Gastrocnemius medialis (tissue), 4 donors: ENCODE measurements around the gene GHRL. TPM values are rescaled to one million over a fixed set of nuclear protein-coding genes. Genes with fewer than 3 reads are reported as not detected.

Experiments used
- ATAC-seq, 2 donors: fragments of 150-250 bp; one replicate each; pipeline ENCODE4 v1.9.1; 2016
- DNase-seq, 2 donors: peaks; one replicate each; pipeline ENCODE4 v3.0.0-alpha.2; 2019
- H3K27ac ChIP-seq, 4 donors: fragments of 200-600 bp; sonication (generic); 1 replicate in 1 of 4; 2 replicates in 3 of 4; pipeline ENCODE4 v1.5.1; 2016 to 2018; ENCODE audit warnings: mild to moderate bottlenecking in 2 of 4, moderate library complexity in 1 of 4
- H3K27me3 ChIP-seq, 3 donors: fragments of 200-600 bp; sonication (generic) in 2 of 3; 1 replicate in 1 of 3; 2 replicates in 2 of 3; pipeline versions ENCODE4 v1.5.1 to v1.6.0; 2016 to 2019; ENCODE audit warnings: mild to moderate bottlenecking in 1 of 3, moderate library complexity in 1 of 3
- H3K36me3 ChIP-seq, 2 donors: fragments of 200-600 bp; sonication (generic) in 1 of 2; one replicate each; pipeline ENCODE4 v1.5.1; 2017 to 2018
- H3K4me1 ChIP-seq, 2 donors: fragments of 200-600 bp; sonication (generic) in 1 of 2; one replicate each; pipeline ENCODE4 v1.5.1; 2016 to 2017; ENCODE audit warnings: mild to moderate bottlenecking in 2 of 2
- H3K4me3 ChIP-seq, 4 donors: fragments of 200-600 bp; sonication (generic) in 3 of 4; 1 replicate in 1 of 4; 2 replicates in 3 of 4; pipeline ENCODE4 v1.5.1; 2016 to 2019; ENCODE audit warnings: mild to moderate bottlenecking in 2 of 4
- H3K9me3 ChIP-seq, 3 donors: fragments of 200-600 bp; sonication (generic) in 2 of 3; 1 replicate in 1 of 3; 2 replicates in 2 of 3; pipeline ENCODE4 v1.5.1; 2016 to 2019
- CTCF ChIP-seq, 5 experiments: fragments of 450-650 bp in 3 of 5; fragments of 200-600 bp in 2 of 5; sonication (generic) in 2 of 5; IDR thresholded peaks in 4 of 5; conservative IDR thresholded peaks in 1 of 5; 1 replicate in 4 of 5; 2 replicates in 1 of 5; pipeline ENCODE4 v1.5.1; 2016 to 2019; ENCODE audit warnings: antibody characterized with exemption in 5 of 5, mild to moderate bottlenecking in 3 of 5, moderate library complexity in 3 of 5
- POLR2A ChIP-seq, 2 donors: fragments of 450-650 bp; IDR thresholded peaks; one replicate each; pipeline ENCODE4 v1.6.1; 2017; ENCODE audit warnings: antibody characterized with exemption in 2 of 2, mild to moderate bottlenecking in 2 of 2, moderate library complexity in 2 of 2
- in situ Hi-C, 4 donors: fragments of 200-750 bp; cut with MboI; loops; one replicate each; pipeline versions ENCODE4 v1.15.0 to v1.8.0; 2017; ENCODE audit warnings: low sequenced_read_pairs in 4 of 4
- intact Hi-C: fragments of 100-400 bp; cut with DNase I; formaldehyde crosslinking; loops from one replicate; pipeline ENCODE4 v1.15.1; 2023; ENCODE audit warnings: low total_unique reads
- total RNA-seq, 4 donors: library from RNA; depleted of rRNA; stranded (reverse); fragments of >200 nt; gene quantifications; one replicate each; pipeline versions ENCODE4 v1.1.0 to v1.2.3, GENCODE V29; 2016

Gene GHRL
- total RNA-seq, 4 donors from 2014 or later: not detected

GRCh38 chr3:10294030-10294586 lies 1.4 kb upstream of the GHRL start:
- peaks cover 0 to 27% of the 10 kb centered on the region in 2 donors for H3K36me3 ChIP-seq
- in situ Hi-C loops: no loop called here
- TF ChIP-seq POLR2A (IDR thresholded peaks at IDR 0.05): no peak
- TF ChIP-seq CTCF (IDR thresholded peaks at IDR 0.05 in 4 of 5, conservative IDR thresholded peaks at IDR 0.05 in 1 of 5): no peak

GRCh38 chr3:10291641-10292040 lies 1.1 kb downstream of the GHRL start:
- H3K9me3 ChIP-seq: no peaks in the 10 kb centered on the region
- ATAC-seq (no peak), DNase-seq (no peak)
- intact Hi-C loops (no loop called here), in situ Hi-C loops (no loop called here)
- no peaks in the 10 kb centered on the region for H3K27me3 ChIP-seq
- no peak overlapping the region for H3K27ac ChIP-seq
- H3K4me1 ChIP-seq: no peaks in the 10 kb centered on the region
- peaks cover 0 to 42% of the 10 kb centered on the region in 2 donors for H3K36me3 ChIP-seq
- H3K4me3 ChIP-seq: no peak overlapping the region
- no peak for TF ChIP-seq CTCF (IDR thresholded peaks at IDR 0.05 in 4 of 5, conservative IDR thresholded peaks at IDR 0.05 in 1 of 5)
- no peak for TF ChIP-seq POLR2A (IDR thresholded peaks at IDR 0.05)

More at GRCh38 chr3:10294030-10294586, 1.4 kb upstream of the GHRL start:
- H3K9me3 ChIP-seq: no peaks in the 10 kb centered on the region
- no peaks in the 10 kb centered on the region for H3K27me3 ChIP-seq
- no peak overlapping the region for H3K4me3 ChIP-seq
- intact Hi-C loops: no loop called here
- H3K27ac ChIP-seq: no peak overlapping the region
- H3K4me1 ChIP-seq: no peaks in the 10 kb centered on the region
- ATAC-seq (no peak), DNase-seq (no peak)

DNA sequence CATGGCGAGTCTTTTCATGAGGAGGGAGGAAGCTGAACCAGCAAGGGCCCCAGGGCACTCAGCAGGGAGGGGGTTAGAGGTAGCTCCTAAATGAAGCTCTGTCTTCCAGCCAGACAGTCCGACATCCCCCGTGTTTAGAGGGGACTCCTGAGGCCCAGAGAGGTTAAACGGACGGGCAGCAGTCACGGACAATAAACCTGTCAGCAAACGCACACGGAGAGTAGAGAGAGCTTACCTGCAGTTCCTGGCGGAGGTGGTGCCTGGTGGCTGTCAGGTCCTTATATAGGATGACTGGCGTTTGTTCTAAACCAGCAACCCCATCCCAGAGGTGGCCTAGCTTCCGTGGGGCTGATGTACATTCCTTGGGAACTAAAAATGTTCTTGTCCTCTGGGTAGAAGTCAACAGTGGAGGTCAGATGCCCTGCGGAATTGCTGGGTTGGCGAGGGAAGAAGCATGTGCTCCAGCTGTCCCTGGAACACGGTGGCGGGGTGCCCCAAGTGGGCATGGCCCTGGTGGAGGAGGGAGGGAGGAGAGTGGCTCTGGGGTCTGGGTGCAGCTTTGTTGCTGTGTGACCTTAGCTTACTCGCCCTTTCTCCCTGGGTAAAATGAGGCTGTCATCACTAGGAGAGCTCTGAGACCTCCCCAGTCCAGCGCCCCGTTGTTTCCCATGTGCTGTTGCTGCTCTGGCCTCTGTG lies 2.1 kb downstream of the GHRL start:
- TF ChIP-seq CTCF (IDR thresholded peaks at IDR 0.05 in 4 of 5, conservative IDR thresholded peaks at IDR 0.05 in 1 of 5) (no peak), POLR2A (IDR thresholded peaks at IDR 0.05) (no peak)
- Histone ChIP-seq H3K9me3 (no peaks in the 10 kb centered on the region), H3K27me3 (no peaks in the 10 kb centered on the region), H3K36me3 (peaks cover 0 to 46% of the 10 kb centered on the region in 2 donors), H3K27ac (no peak overlapping the region), H3K4me3 (no peak overlapping the region), H3K4me1 (no peaks in the 10 kb centered on the region)
- DNase-seq: no peak
- no peak for ATAC-seq
- intact Hi-C loops: no loop called here
- in situ Hi-C loops: no loop called here

DNA sequence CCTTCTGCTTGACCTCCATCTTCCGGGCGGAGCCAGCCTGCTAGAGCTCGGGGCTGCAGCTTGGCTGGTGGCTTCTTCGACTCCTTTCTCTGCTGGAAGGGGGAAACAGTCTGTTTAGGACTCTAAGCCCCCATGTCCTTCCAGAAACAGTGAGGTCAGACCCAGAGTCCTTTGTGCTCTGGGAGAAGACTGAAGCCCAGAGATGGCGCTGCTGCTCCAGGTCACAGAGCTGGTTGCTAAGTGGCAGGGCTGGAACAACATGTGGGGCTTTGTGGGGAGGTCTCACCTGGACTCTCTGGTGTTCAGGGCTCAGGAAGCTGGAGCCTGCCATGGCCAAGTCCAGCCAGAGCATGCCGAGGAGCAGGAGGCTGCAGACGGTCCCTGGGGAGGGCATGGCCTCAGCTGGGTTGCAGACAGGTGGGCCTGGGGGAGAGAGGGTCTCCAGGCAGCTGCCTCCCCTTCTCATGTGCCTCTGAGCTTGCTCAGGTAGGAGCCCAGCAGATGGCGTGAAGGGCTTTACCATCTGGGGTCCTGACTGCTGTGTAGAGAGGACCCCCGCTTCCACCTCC lies 2.9 kb downstream of the GHRL start:
- Histone ChIP-seq H3K27me3 (no peaks in the 10 kb centered on the region), H3K36me3 (peaks cover 0 to 51% of the 10 kb centered on the region in 2 donors), H3K4me3 (no peak overlapping the region), H3K9me3 (no peaks in the 10 kb centered on the region), H3K4me1 (no peaks in the 10 kb centered on the region), H3K27ac (no peak overlapping the region)
- ATAC-seq: no peak
- DNase-seq: no peak
- in situ Hi-C loops: no loop called here
- intact Hi-C loops: no loop called here
- no peak for TF ChIP-seq CTCF (IDR thresholded peaks at IDR 0.05 in 4 of 5, conservative IDR thresholded peaks at IDR 0.05 in 1 of 5)
- TF ChIP-seq POLR2A (IDR thresholded peaks at IDR 0.05): no peak
